ENCODE measurements around the gene NFIA.

GRCh38 chr1:61330571-61330970 lies 248.2 kb downstream of the NFIA start:
- TF ChIP-seq EP300 (IDR thresholded peaks at IDR 0.05; ENCODE audit: low read length): no peak
- no peak for TF ChIP-seq ATF3 (IDR thresholded peaks at IDR 0.05)
- no peak for TF ChIP-seq ATF3 (CRISPR knock-in tag; conservative IDR thresholded peaks at IDR 0.05)
- TF ChIP-seq ZNF518B (CRISPR knock-in tag; IDR thresholded peaks at IDR 0.05): no peak
- TF ChIP-seq ZNF431 (CRISPR knock-in tag; IDR thresholded peaks at IDR 0.05): no peak
- TF ChIP-seq MYBL2 (IDR thresholded peaks at IDR 0.05; ENCODE audit: low read depth): no peak
- TF ChIP-seq MYBL2 (CRISPR knock-in tag; IDR thresholded peaks at IDR 0.05; ENCODE audit: borderline replicate concordance): no peak
- no peak for TF ChIP-seq ZNF124 (CRISPR knock-in tag; IDR thresholded peaks at IDR 0.05)
- TF ChIP-seq ZNF324 (CRISPR knock-in tag; IDR thresholded peaks at IDR 0.05): no peak
- TF ChIP-seq POLR2A (conservative IDR thresholded peaks at IDR 0.05): no peak
- no peak for TF ChIP-seq ZNF512 (tag; IDR thresholded peaks at IDR 0.05)
- no peak for TF ChIP-seq VEZF1 (CRISPR knock-in tag; IDR thresholded peaks at IDR 0.05)
- TF ChIP-seq GATAD2A (IDR thresholded peaks at IDR 0.05): no peak
